OCI-LY1 (cell line): ENCODE data around the gene RAB7A.

ENCODE experiments used
- H2AFZ ChIP-seq: fragments of 200-600 bp; sonication (generic), shearing (Covaris generic); 2 replicates; pipeline ENCODE4 v1.6.0; 2014; ENCODE audit warnings: antibody characterized with exemption, mild to moderate bottlenecking, low read length
- H3F3A ChIP-seq: fragments of 200-600 bp; sonication (generic), shearing (Covaris generic); 2 replicates; pipeline ENCODE4 v1.6.0; 2014; ENCODE audit warnings: mild to moderate bottlenecking, antibody characterized with exemption, low read length, moderate library complexity; ENCODE audit not compliant: insufficient read depth
- H3K27ac ChIP-seq: fragments of 200-600 bp; sonication (generic); 2 replicates; pipeline ENCODE4 v1.5.1; 2014; ENCODE audit warnings: low read length, mixed run types, mild to moderate bottlenecking, low read depth; ENCODE audit not compliant: poor library complexity, severe bottlenecking
- H3K27me3 ChIP-seq: fragments of 200-600 bp; sonication (generic); 2 replicates; pipeline ENCODE4 v1.6.0; 2014; ENCODE audit warnings: antibody characterized with exemption, mild to moderate bottlenecking, low read length, moderate library complexity; ENCODE audit not compliant: insufficient read depth
- H3K36me3 ChIP-seq: fragments of 200-600 bp; sonication (generic); 2 replicates; pipeline ENCODE4 v1.6.1; 2014; ENCODE audit warnings: mild to moderate bottlenecking, antibody characterized with exemption, low read length, moderate library complexity, mixed read lengths; ENCODE audit not compliant: insufficient read depth
- H3K4me1 ChIP-seq: fragments of 200-600 bp; sonication (generic); 2 replicates; pipeline ENCODE4 v1.5.1; 2014; ENCODE audit warnings: mild to moderate bottlenecking, low read length, moderate library complexity; ENCODE audit not compliant: insufficient read depth, severe bottlenecking
- H3K4me2 ChIP-seq: fragments of 200-600 bp; sonication (generic), shearing (Covaris generic); 2 replicates; pipeline ENCODE4 v1.6.1; 2014; ENCODE audit warnings: low read length
- H3K4me3 ChIP-seq: fragments of 200-600 bp; sonication (generic); 2 replicates; pipeline ENCODE4 v1.5.1; 2014; ENCODE audit warnings: low read length, low read depth, mild to moderate bottlenecking, mixed read lengths; ENCODE audit not compliant: poor library complexity, severe bottlenecking
- H3K79me2 ChIP-seq: fragments of 200-600 bp; shearing (Covaris generic); 2 replicates; pipeline ENCODE4 v1.6.1; 2016; ENCODE audit warnings: mixed run types, low read length, mixed read lengths; ENCODE audit not compliant: insufficient read depth
- H3K9ac ChIP-seq: fragments of 200-600 bp; sonication (generic), shearing (Covaris generic); 2 replicates; pipeline ENCODE4 v1.6.1; 2014; ENCODE audit warnings: mild to moderate bottlenecking, low read length, mixed read lengths
- H3K9me2 ChIP-seq: fragments of 200-600 bp; sonication (generic), shearing (Covaris generic); 2 replicates; pipeline ENCODE4 v1.6.1; 2014; ENCODE audit warnings: low read depth, mild to moderate bottlenecking, low read length, mixed read lengths
- H3K9me3 ChIP-seq: fragments of 200-600 bp; shearing (Covaris generic); 2 replicates; pipeline ENCODE4 v1.6.1; 2014; ENCODE audit warnings: low read length, mixed read lengths
- H4K20me1 ChIP-seq: fragments of 200-600 bp; sonication (generic), shearing (Covaris generic); 2 replicates; pipeline ENCODE4 v1.6.0; 2016; ENCODE audit warnings: mild to moderate bottlenecking, low read length; ENCODE audit not compliant: insufficient read depth
- CTCF ChIP-seq: fragments of 200-600 bp; sonication (generic), shearing (Covaris generic); IDR thresholded peaks from 2 replicates; pipeline ENCODE4 v1.5.1; 2017; ENCODE audit warnings: mild to moderate bottlenecking, antibody characterized with exemption, low read length, moderate library complexity, mixed read lengths
- EZH2 ChIP-seq: fragments of 200-600 bp; sonication (generic), shearing (Covaris generic); IDR thresholded peaks from 2 replicates; pipeline ENCODE4 v1.8.0; 2017; ENCODE audit warnings: borderline replicate concordance, mixed run types, mild to moderate bottlenecking, antibody characterized with exemption, low read length, moderate library complexity, mixed read lengths

RAB7A gene

GRCh38 chr3:128775241-128775640, 49.3 kb downstream of the RAB7A start:
- Histone ChIP-seq H3K27me3 (no peaks in the 10 kb centered on the region), H3K27ac (no peak overlapping the region), H3K9me2 (no peaks in the 10 kb centered on the region), H3K4me1 (no peaks in the 10 kb centered on the region), H3K9ac (no peak overlapping the region), H2AFZ (no peak overlapping the region), H3K4me3 (no peak overlapping the region), H3K36me3 (0 out of 2 replicates have a peak, but pooled peaks cover 6% of the 10 kb centered on the region), H4K20me1 (no peaks in the 10 kb centered on the region), H3K9me3 (peaks cover 8% of the 10 kb centered on the region; the same call in 1 of the 2 replicates), H3K4me2 (no peak overlapping the region), H3F3A (no peaks in the 10 kb centered on the region), H3K79me2 (peaks cover 66% of the 10 kb centered on the region)
- TF ChIP-seq EZH2 (no peak), CTCF (no peak)

- H3K4me1 ChIP-seq = no peaks in the 10 kb centered on the region
- no peaks in the 10 kb centered on the region for H4K20me1 ChIP-seq
- no peaks in the 10 kb centered on the region for H3K9me2 ChIP-seq
- 0 out of 2 replicates have a peak, but pooled peaks cover 6% of the 10 kb centered on the region for H3K36me3 ChIP-seq
- no peaks in the 10 kb centered on the region for H3K27me3 ChIP-seq
- H2AFZ ChIP-seq = no peak overlapping the region
- H3K4me2 ChIP-seq = no peak overlapping the region
- no peaks in the 10 kb centered on the region for H3F3A ChIP-seq
- H3K9ac ChIP-seq = no peak overlapping the region
- no peak overlapping the region for H3K27ac ChIP-seq
- peaks cover 66% of the 10 kb centered on the region for H3K79me2 ChIP-seq
- peaks cover 8% of the 10 kb centered on the region; the same call in 1 of the 2 replicates for H3K9me3 ChIP-seq
- TF ChIP-seq EZH2 (no peak), CTCF (no peak)
- H3K4me3 ChIP-seq = no peak overlapping the region
These were observed 50.0 kb downstream of the RAB7A start for GRCh38 chr3:128775906-128776542.

GRCh38 chr3:128780101-128780837, 54.3 kb downstream of the RAB7A start:
- TF ChIP-seq CTCF = no peak
- no peak for TF ChIP-seq EZH2
- no peaks in the 10 kb centered on the region for H3K9me2 ChIP-seq
- H3K36me3 ChIP-seq = no peaks in the 10 kb centered on the region
- peaks cover 4% of the 10 kb centered on the region for H3K4me1 ChIP-seq
- no peak overlapping the region for H2AFZ ChIP-seq
- H3K9me3 ChIP-seq = no peaks in the 10 kb centered on the region
- H3K79me2 ChIP-seq = peaks cover 60% of the 10 kb centered on the region
- no peak overlapping the region for H3K4me3 ChIP-seq
- H3K9ac ChIP-seq = no peak overlapping the region
- H3K27ac ChIP-seq = no peak overlapping the region
- no peak overlapping the region for H3K4me2 ChIP-seq
- H3K27me3 ChIP-seq = no peaks in the 10 kb centered on the region
- no peaks in the 10 kb centered on the region for H4K20me1 ChIP-seq
- H3F3A ChIP-seq = no peaks in the 10 kb centered on the region
